Suprapubic skin (tissue), 4 donors: ENCODE data around the gene ATXN1. TPM values are rescaled to one million over a fixed set of nuclear protein-coding genes. Genes with fewer than 3 reads are reported as not detected.
A peak's percentile ranks its signal among the peaks of the same experiment; 100 is the strongest.

Experiments
- DNase-seq, 2 donors: peaks; one replicate each; pipeline ENCODE4 v3.0.0-alpha.2; 2019; ENCODE audit warnings: low spot score in 2 of 2
- H3K27ac ChIP-seq: fragments of 200-600 bp; sonication (generic); one replicate; pipeline ENCODE4 v1.5.1; 2019
- H3K27me3 ChIP-seq: fragments of 200-600 bp; sonication (generic); one replicate; pipeline ENCODE4 v1.5.1; 2019
- H3K36me3 ChIP-seq: fragments of 200-600 bp; sonication (generic); one replicate; pipeline ENCODE4 v1.5.1; 2019
- H3K4me1 ChIP-seq: fragments of 200-600 bp; sonication (generic); one replicate; pipeline ENCODE4 v1.5.1; 2019
- H3K4me3 ChIP-seq: fragments of 200-600 bp; sonication (generic); one replicate; pipeline ENCODE4 v1.5.1; 2019; ENCODE audit warnings: mild to moderate bottlenecking
- H3K9me3 ChIP-seq: fragments of 200-600 bp; sonication (generic); one replicate; pipeline ENCODE4 v1.5.1; 2019
- EP300 ChIP-seq: sonication (generic); formaldehyde crosslinking; IDR thresholded peaks from one replicate; pipeline ENCODE4 v1.6.1; 2017; ENCODE audit warnings: antibody characterized with exemption
- POLR2A ChIP-seq, 2 donors: fragments of 450-650 bp; IDR thresholded peaks; one replicate each; pipeline ENCODE4 v1.6.1; 2017; ENCODE audit warnings: antibody characterized with exemption in 2 of 2, mild to moderate bottlenecking in 2 of 2, moderate library complexity in 2 of 2
- POLR2AphosphoS5 ChIP-seq, 3 donors: sonication (generic); formaldehyde crosslinking; IDR thresholded peaks; one replicate each; pipeline ENCODE4 v1.6.1; 2017; ENCODE audit warnings: antibody characterized with exemption in 3 of 3
- WGBS: methylation state at CpG from one replicate; pipeline ENCODE4 v1.1.5; 2018; 5-methylcytosine and 5-hydroxymethylcytosine counted together
- total RNA-seq, 4 donors: library from RNA; depleted of rRNA; stranded (reverse); fragments of >200 nt; gene quantifications; one replicate each; pipeline ENCODE4 v1.1.0, GENCODE V29; 2016
- TF ChIP-seq, protein P1 (sequence below), 2 donors: fragments of 200-600 bp in 1 of 2; fragments of 450-650 bp in 1 of 2; sonication (generic) in 1 of 2; IDR thresholded peaks; one replicate each; pipeline ENCODE4 v1.5.1; 2016 to 2019; ENCODE audit warnings: antibody characterized with exemption in 2 of 2, mild to moderate bottlenecking in 1 of 2, moderate library complexity in 1 of 2

The ATXN1 gene
- total RNA-seq, 4 donors from 2014 or later, result 32.8 to 95.4 (median 42.4) TPM

DNA sequence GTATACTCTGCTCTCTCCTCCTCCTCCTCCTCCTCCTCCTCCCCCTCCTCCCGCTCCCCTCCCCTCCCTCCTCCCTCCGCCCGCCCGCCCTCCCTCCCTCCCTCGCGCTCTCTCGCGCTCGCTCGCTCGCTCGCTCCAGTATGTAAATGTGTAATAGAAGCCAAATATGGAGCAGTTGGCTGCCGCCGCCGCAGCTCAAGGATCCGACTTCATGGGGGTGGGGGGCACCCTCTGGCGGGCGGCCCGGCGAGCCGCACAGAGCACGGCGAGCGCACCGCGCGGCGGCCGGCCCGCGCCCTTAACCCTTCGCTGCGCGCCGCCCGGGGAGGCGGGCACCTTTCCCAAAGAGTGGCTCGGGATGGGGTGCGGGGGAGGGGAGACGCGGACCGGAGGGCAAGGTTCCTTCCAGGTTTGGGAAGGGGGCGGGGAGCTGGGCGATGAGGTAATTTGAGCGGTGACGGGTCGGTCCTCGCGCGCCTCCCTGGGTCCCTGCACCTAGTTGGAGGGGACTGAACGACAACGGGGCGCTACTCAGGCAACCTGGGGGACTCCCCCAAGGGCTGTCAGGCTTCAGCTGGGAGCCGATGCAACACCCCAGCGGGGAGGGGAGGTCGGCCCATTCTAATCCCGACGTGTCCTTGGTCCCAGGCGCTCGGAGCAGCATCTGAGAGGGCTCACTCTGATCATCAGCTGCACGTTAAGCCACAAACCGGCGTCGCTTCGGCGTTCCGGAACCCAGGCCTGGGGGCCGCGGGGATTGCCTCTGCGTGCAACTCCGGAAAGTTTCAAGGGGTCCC lies 409 bp upstream of the ATXN1 start:
- Histone ChIP-seq H3K4me3 (peak overlapping the region; percentile 76), H3K4me1 (peaks cover 40% of the 10 kb centered on the region), H3K27ac (peak overlapping the region; percentile 100), H3K9me3 (no peaks in the 10 kb centered on the region), H3K36me3 (no peaks in the 10 kb centered on the region), H3K27me3 (no peaks in the 10 kb centered on the region)
- under 1% methylated on average over 37 of the region's 71 CpGs for WGBS
- TF ChIP-seq EP300 (no peak), POLR2A (IDR thresholded peaks at IDR 0.05) (peak in 1 of 2 donors; percentile 19), POLR2AphosphoS5 (IDR thresholded peaks at IDR 0.05) (no peak)
- TF ChIP-seq, protein P1, sequence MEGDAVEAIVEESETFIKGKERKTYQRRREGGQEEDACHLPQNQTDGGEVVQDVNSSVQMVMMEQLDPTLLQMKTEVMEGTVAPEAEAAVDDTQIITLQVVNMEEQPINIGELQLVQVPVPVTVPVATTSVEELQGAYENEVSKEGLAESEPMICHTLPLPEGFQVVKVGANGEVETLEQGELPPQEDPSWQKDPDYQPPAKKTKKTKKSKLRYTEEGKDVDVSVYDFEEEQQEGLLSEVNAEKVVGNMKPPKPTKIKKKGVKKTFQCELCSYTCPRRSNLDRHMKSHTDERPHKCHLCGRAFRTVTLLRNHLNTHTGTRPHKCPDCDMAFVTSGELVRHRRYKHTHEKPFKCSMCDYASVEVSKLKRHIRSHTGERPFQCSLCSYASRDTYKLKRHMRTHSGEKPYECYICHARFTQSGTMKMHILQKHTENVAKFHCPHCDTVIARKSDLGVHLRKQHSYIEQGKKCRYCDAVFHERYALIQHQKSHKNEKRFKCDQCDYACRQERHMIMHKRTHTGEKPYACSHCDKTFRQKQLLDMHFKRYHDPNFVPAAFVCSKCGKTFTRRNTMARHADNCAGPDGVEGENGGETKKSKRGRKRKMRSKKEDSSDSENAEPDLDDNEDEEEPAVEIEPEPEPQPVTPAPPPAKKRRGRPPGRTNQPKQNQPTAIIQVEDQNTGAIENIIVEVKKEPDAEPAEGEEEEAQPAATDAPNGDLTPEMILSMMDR (IDR thresholded peaks at IDR 0.05), result peak in 1 of 2 donors; percentile 32
- DNase-seq, result peak; percentile 93 to 95

- Histone ChIP-seq H3K27ac (peak overlapping the region; percentile 100), H3K36me3 (no peaks in the 10 kb centered on the region), H3K4me1 (peaks cover 42% of the 10 kb centered on the region), H3K27me3 (no peaks in the 10 kb centered on the region), H3K4me3 (peak overlapping the region; percentile 76), H3K9me3 (no peaks in the 10 kb centered on the region)
- TF ChIP-seq, protein P1 (IDR thresholded peaks at IDR 0.05), result no peak
- TF ChIP-seq POLR2A (IDR thresholded peaks at IDR 0.05) (peak in 1 of 2 donors; percentile 82), POLR2AphosphoS5 (IDR thresholded peaks at IDR 0.05) (peak in 2 of 3 donors; percentile 71 to 86), EP300 (no peak)
- under 1% methylated on average over 11 of the region's 87 CpGs for WGBS
- DNase-seq, result peak; percentile 95 to 96
These were observed 1.4 kb downstream of the ATXN1 start for GRCh38 chr6:16759646-16760515.

DNA sequence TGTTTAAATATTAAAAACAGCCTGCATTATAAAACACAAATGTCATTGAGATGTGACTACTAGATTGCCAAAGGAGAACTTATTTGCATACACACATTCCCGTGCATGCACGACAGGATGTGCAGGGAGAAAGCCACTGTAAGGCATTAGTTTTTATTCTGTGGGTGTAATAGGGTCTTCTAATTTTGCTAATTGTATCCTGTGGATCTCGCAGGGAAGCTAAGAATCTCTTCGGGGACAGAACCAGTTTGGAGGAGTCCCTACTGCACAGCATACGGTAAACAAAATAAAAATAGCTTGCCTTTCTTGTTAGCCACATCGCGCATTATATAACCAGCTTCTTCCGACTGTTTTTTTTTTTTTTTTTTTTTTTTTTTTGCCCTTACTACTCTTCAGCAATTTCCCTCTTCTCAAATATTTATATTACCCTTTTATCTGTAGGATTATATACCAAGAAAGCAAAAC lies 2.0 kb downstream of the ATXN1 start:
- peak overlapping the region; percentile 100 for H3K27ac ChIP-seq
- peak overlapping the region; percentile 76 for H3K4me3 ChIP-seq
- WGBS, result under 1% methylated on average over 8 of the region's 8 CpGs
- H3K36me3 ChIP-seq, result no peaks in the 10 kb centered on the region
- H3K27me3 ChIP-seq, result no peaks in the 10 kb centered on the region
- no peak for DNase-seq
- H3K9me3 ChIP-seq, result no peaks in the 10 kb centered on the region
- peaks cover 49% of the 10 kb centered on the region for H3K4me1 ChIP-seq
- no peak for TF ChIP-seq POLR2AphosphoS5 (IDR thresholded peaks at IDR 0.05)
- TF ChIP-seq, protein P1 (IDR thresholded peaks at IDR 0.05), result no peak

- peak overlapping the region; percentile 76 for H3K4me3 ChIP-seq
- H3K4me1 ChIP-seq, result peaks cover 54% of the 10 kb centered on the region
- peak overlapping the region; percentile 100 for H3K27ac ChIP-seq
- H3K27me3 ChIP-seq, result no peaks in the 10 kb centered on the region
- TF ChIP-seq POLR2AphosphoS5 (IDR thresholded peaks at IDR 0.05) (no peak), EP300 (no peak), POLR2A (IDR thresholded peaks at IDR 0.05) (no peak)
- TF ChIP-seq, protein P1 (IDR thresholded peaks at IDR 0.05), result no peak
- WGBS, result 30% methylated on average over 8 of the region's 9 CpGs
- no peak for DNase-seq
- no peaks in the 10 kb centered on the region for H3K36me3 ChIP-seq
- H3K9me3 ChIP-seq, result no peaks in the 10 kb centered on the region
These were observed 2.9 kb downstream of the ATXN1 start for GRCh38 chr6:16758163-16758975.
